ENCODE results near the gene ATRAID.
A peak's percentile ranks its signal among the peaks of the same experiment; 100 is the strongest.

Gene ATRAID

DNA sequence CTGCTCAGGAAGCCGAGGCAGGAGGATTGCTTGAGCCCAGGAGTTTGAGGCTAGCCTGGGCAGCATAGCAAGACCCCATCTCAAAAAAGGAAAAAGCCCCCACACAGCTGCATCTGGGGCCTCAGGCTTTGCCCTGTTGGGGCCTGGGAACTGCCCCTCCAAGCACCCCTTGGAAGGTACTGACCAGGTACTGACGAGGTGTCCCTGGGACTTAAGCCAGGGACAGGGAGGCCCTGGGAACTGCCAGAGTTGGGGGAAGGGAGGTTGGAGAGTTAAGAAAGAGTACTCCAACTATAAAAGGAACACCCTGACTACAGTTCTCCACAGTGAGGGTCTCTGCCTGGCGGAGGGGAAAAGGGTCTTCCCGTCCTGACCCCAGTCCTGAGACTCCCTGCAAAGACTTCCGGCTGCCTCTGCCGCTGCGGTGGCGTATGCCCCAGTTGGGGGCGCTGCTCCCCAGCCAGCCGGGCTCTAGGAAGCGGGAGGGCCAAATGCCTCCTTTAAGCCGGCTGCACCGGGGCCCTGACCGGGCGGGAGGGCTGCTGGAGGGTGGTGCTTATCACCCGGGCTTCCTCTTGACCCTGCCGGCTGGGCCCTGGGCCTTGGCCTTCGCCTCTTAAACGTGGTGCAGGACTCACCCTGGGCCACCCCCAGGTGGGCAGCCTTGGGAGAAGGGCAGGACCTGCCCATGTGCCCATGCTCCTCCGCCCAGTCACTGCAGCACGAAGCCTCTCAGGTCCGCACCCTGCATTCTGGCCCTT lies 38.2 kb downstream of the ATRAID start:
- H3K4me3 ChIP-seq (ENCODE audit: low read depth, low read length) = no peak overlapping the region
- H3K4me1 ChIP-seq = peaks cover 6% of the 10 kb centered on the region; the same call in 1 of the 2 replicates
- TF ChIP-seq, protein P1, sequence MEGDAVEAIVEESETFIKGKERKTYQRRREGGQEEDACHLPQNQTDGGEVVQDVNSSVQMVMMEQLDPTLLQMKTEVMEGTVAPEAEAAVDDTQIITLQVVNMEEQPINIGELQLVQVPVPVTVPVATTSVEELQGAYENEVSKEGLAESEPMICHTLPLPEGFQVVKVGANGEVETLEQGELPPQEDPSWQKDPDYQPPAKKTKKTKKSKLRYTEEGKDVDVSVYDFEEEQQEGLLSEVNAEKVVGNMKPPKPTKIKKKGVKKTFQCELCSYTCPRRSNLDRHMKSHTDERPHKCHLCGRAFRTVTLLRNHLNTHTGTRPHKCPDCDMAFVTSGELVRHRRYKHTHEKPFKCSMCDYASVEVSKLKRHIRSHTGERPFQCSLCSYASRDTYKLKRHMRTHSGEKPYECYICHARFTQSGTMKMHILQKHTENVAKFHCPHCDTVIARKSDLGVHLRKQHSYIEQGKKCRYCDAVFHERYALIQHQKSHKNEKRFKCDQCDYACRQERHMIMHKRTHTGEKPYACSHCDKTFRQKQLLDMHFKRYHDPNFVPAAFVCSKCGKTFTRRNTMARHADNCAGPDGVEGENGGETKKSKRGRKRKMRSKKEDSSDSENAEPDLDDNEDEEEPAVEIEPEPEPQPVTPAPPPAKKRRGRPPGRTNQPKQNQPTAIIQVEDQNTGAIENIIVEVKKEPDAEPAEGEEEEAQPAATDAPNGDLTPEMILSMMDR (IDR thresholded peaks at IDR 0.05; ENCODE audit: low read depth, low read length) = peak; percentile 87
- peak; percentile 86 for DNase-seq
- H3K36me3 ChIP-seq = no peaks in the 10 kb centered on the region
- no peaks in the 10 kb centered on the region for H3K9me3 ChIP-seq
- no peaks in the 10 kb centered on the region for H3K27me3 ChIP-seq

DNA sequence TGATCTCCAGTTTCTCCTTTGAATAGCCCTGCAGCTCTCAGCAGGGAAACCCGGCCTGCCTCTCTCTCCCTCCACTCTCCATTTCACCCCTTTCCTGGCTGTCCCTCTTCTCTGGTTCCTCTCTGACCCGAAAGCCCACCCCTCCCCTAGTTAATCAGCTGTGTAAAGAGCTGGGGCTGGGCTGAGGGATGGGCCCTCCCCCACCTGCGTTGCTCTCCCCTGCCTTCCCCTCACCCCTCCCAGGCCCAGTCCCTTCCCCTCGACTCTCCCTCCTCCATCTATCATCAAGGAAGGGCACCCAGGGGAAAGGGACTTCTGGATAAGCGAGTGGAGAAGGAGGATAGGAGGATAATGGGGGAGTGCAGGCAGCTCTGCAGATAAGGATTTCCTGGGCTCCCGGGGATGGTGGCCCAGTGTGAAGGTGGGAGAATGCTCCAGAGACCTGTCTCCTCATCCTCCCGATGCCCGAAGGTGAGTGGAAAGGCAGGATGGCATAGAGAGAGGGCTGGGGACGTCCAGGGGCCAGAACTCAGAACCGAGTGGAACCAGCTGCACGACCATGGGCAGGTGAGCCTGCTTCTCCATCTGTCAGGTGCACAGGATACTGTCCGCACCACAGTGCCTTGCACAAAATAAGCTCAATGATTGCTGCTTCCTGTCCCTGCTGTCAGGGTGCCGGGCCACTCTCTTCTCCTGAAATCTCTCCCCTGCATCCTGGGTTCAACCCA lies 39.0 kb downstream of the ATRAID start:
- DNase-seq = no peak
- TF ChIP-seq, protein P1 (IDR thresholded peaks at IDR 0.05; ENCODE audit: low read depth, low read length) = no peak
- peaks cover 10% of the 10 kb centered on the region for H3K4me1 ChIP-seq
- H3K27me3 ChIP-seq = no peaks in the 10 kb centered on the region
- H3K9me3 ChIP-seq = no peaks in the 10 kb centered on the region
- no peaks in the 10 kb centered on the region for H3K36me3 ChIP-seq
- H3K4me3 ChIP-seq (ENCODE audit: low read depth, low read length) = no peak overlapping the region

DNA sequence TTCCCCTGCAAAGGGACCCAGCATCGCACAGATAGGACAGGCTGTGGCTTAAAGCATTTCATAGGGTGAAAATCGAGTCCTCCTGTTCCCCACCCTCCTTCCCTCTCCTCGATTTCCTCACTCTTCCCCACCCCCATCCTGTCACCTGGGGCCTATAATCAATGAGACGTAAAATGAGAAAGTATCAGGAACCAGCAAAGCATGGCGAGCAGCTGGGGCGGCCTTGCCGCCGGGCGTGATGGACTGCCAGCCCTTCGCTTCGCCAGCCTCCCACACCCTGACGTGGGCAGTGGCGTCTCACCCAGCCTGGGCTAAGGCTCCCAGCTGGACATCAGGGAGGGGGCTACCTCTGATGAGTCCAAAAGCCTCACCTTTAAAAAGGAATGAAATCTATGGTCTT lies 39.9 kb downstream of the ATRAID start:
- TF ChIP-seq, protein P1 (IDR thresholded peaks at IDR 0.05; ENCODE audit: low read depth, low read length) = no peak
- H3K4me3 ChIP-seq (ENCODE audit: low read depth, low read length) = no peak overlapping the region
- H3K36me3 ChIP-seq = no peaks in the 10 kb centered on the region
- no peaks in the 10 kb centered on the region for H3K27me3 ChIP-seq
- H3K9me3 ChIP-seq = no peaks in the 10 kb centered on the region
- H3K4me1 ChIP-seq = peaks cover 13% of the 10 kb centered on the region
- no peak for DNase-seq

DNA sequence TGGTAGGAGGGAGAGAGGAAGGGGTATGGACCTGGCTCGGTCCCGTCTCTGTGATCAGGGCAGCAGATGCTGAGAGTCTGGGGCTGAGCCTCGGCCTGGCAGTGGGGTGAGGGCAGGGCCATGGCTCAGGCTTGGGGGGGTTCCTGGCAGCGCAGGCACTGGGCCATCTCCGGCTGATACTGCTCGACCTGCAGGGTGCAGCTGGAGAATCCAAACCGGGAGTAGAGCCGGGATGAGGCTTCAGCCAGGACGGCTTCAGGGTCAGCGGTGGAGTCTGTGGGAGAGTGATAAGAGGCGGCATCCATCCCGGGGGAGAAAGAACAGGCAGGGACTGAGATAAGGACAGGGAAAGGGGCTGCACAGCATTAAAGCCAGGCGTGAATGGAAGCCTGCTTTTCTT lies 43.3 kb downstream of the ATRAID start:
- Histone ChIP-seq H3K27me3 (peaks cover 2% of the 10 kb centered on the region; the same call in 1 of the 2 replicates), H3K4me1 (peaks cover 13% of the 10 kb centered on the region), H3K4me3 (ENCODE audit: low read depth, low read length) (peak overlapping the region; percentile 3; the same call in 1 of the 2 replicates), H3K9me3 (no peaks in the 10 kb centered on the region), H3K36me3 (no peaks in the 10 kb centered on the region)
- TF ChIP-seq, protein P1 (IDR thresholded peaks at IDR 0.05; ENCODE audit: low read depth, low read length) = no peak
- DNase-seq = peak; percentile 81

- no peak for DNase-seq
- TF ChIP-seq, protein P1 (IDR thresholded peaks at IDR 0.05; ENCODE audit: low read depth, low read length) = no peak
- Histone ChIP-seq H3K36me3 (no peaks in the 10 kb centered on the region), H3K4me1 (peaks cover 13% of the 10 kb centered on the region), H3K9me3 (no peaks in the 10 kb centered on the region), H3K27me3 (peaks cover 6% of the 10 kb centered on the region), H3K4me3 (ENCODE audit: low read depth, low read length) (no peak overlapping the region; the same call in 1 of the 2 replicates)
Observed at GRCh38 chr2:27255660-27256059, 43.8 kb downstream of the ATRAID start.

Data from BE2C (cell line).